ENCODE measurements around the gene C1QTNF6. TPM values are rescaled to one million over a fixed set of nuclear protein-coding genes. Genes with fewer than 3 reads are reported as not detected.
A peak's percentile ranks its signal among the peaks of the same experiment; 100 is the strongest.

The C1QTNF6 gene
- polyA plus RNA-seq, 1 donor (not counting 4 experiments of a cell fraction or from before 2014, with no cell fraction given): 17.1 TPM

DNA sequence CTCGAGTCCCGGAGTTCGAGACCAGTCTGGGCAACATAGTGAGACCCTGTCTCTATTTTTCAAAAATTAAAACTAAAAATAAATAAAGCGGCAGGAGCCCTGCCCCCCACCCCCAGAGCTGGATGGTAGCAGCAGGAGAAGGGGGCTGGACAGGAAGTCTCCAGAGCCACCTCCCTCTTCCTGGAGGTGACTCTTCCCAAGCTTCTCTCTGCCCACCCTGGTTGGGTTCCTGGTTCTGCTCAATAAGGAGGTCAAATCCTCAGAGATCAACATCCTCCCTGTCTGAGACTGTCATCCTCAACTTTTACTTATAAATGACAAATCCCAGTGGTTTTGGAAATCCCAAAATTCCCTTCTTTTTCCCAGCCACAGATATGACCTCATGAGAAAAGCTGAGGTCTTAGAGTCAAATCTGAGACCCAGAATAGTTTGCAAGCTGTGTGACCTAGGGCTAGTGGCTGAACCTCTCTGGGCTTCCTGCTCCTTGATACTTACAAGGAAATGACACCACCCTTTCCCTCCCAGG is 987 bp downstream of the C1QTNF6 start:
- peak overlapping the region; percentile 61 to 86 (median 81) for H3K4me3 ChIP-seq (ENCODE audit: control insufficient read depth in 2 of 3, extremely low read depth in 1 of 3, insufficient read depth in 2 of 3, low read depth in 1 of 3, low read length in 3 of 3)
- DNase-seq (ENCODE audit: low read depth, low spot score) (no peak), FAIRE-seq (peak; percentile 88)
- peak overlapping the region; percentile 88 for H3K9ac ChIP-seq (ENCODE audit: control insufficient read depth, extremely low read depth, insufficient read depth, low read length)
- H4K20me1 ChIP-seq (ENCODE audit: control insufficient read depth, extremely low read depth, insufficient read depth, low read length): no peaks in the 10 kb centered on the region
- H3K79me2 ChIP-seq (ENCODE audit: control insufficient read depth, insufficient read depth, low read length): peaks cover 11% of the 10 kb centered on the region
- peaks cover 43% of the 10 kb centered on the region for H3K4me1 ChIP-seq (ENCODE audit: control insufficient read depth, extremely low read depth, insufficient read depth, low read length)
- no peaks in the 10 kb centered on the region for H3K9me1 ChIP-seq (ENCODE audit: control insufficient read depth, extremely low read depth, insufficient read depth, low read length)
- no peaks in the 10 kb centered on the region for H3K27me3 ChIP-seq (ENCODE audit: control insufficient read depth, extremely low read depth, insufficient read depth, low read length)
- peak overlapping the region; percentile 97 for H3K27ac ChIP-seq (ENCODE audit: control insufficient read depth, insufficient read depth, low read length)
- no peaks in the 10 kb centered on the region for H3K9me3 ChIP-seq (ENCODE audit: control insufficient read depth, low read depth, low read length)
- dilution Hi-C loops (cut with MboI; ENCODE audit: extremely low pct_ligation_motif_present, low sequenced_read_pairs): no loop called here
- H2AFZ ChIP-seq (ENCODE audit: control insufficient read depth, low read length): no peak overlapping the region
- peaks cover 8 to 21% of the 10 kb centered on the region in 2 experiments for H3K36me3 ChIP-seq (ENCODE audit: control insufficient read depth in 2 of 2, extremely low read depth in 1 of 2, insufficient read depth in 2 of 2, low read length in 2 of 2)
- peak overlapping the region; percentile 100 for H3K4me2 ChIP-seq (ENCODE audit: control insufficient read depth, extremely low read depth, insufficient read depth, low read depth, low read length)
- TF ChIP-seq, protein P1, sequence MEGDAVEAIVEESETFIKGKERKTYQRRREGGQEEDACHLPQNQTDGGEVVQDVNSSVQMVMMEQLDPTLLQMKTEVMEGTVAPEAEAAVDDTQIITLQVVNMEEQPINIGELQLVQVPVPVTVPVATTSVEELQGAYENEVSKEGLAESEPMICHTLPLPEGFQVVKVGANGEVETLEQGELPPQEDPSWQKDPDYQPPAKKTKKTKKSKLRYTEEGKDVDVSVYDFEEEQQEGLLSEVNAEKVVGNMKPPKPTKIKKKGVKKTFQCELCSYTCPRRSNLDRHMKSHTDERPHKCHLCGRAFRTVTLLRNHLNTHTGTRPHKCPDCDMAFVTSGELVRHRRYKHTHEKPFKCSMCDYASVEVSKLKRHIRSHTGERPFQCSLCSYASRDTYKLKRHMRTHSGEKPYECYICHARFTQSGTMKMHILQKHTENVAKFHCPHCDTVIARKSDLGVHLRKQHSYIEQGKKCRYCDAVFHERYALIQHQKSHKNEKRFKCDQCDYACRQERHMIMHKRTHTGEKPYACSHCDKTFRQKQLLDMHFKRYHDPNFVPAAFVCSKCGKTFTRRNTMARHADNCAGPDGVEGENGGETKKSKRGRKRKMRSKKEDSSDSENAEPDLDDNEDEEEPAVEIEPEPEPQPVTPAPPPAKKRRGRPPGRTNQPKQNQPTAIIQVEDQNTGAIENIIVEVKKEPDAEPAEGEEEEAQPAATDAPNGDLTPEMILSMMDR (optimal IDR thresholded peaks at IDR 0.05 in 1 of 3, IDR thresholded peaks at IDR 0.05 in 1 of 3, conservative IDR thresholded peaks at IDR 0.05 in 1 of 3; ENCODE audit: extremely low read depth in 1 of 3, insufficient read depth in 2 of 3, low read length in 3 of 3): no peak
- TF ChIP-seq EZH2 (IDR thresholded peaks at IDR 0.05; ENCODE audit: low read length): no peak

DNA sequence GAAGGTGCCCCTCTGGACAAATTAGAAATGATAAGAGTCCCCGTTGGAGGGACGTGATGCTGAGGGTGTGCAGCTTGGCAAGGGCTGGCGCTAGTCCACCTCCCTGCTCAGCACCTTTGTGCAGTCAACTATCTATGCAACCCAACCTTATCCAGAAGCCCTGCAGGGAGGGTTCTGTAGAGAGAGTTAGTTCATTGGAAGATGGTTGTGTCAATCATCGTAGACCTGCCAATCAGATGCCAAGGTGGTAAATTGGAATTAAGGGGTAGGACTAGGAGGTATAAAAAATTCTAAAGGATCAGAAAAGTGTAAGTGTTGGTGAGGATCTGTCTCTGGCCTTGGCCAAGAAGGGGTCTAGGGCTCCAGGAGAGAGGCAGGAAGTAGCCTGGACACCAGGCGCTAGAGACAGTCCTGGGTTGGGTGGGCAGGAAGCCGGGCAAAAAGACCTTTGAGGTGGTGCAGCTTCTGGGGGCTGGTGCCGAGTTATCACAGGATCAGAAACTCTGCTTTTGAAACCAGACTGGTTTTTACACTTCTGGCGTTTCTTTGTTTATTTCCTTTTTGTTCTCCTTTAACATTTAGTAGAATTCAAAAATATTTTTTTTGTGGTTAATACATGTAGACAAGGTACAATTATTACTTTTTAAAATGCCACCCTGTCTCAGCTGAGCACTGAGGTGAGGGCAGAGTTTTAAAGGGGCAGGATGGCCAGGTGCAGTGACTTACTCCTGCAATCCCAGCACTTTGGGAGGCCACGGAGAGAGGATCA is 1.6 kb downstream of the C1QTNF6 start:
- H3K27me3 ChIP-seq (ENCODE audit: control insufficient read depth, extremely low read depth, insufficient read depth, low read length): no peaks in the 10 kb centered on the region
- no peaks in the 10 kb centered on the region for H3K9me3 ChIP-seq (ENCODE audit: control insufficient read depth, low read depth, low read length)
- no peaks in the 10 kb centered on the region for H3K9me1 ChIP-seq (ENCODE audit: control insufficient read depth, extremely low read depth, insufficient read depth, low read length)
- dilution Hi-C loops (cut with MboI; ENCODE audit: extremely low pct_ligation_motif_present, low sequenced_read_pairs): no loop called here
- no peak overlapping the region for H2AFZ ChIP-seq (ENCODE audit: control insufficient read depth, low read length)
- peak overlapping the region; percentile 88 for H3K9ac ChIP-seq (ENCODE audit: control insufficient read depth, extremely low read depth, insufficient read depth, low read length)
- no peaks in the 10 kb centered on the region for H4K20me1 ChIP-seq (ENCODE audit: control insufficient read depth, extremely low read depth, insufficient read depth, low read length)
- peak overlapping the region; percentile 97 for H3K27ac ChIP-seq (ENCODE audit: control insufficient read depth, insufficient read depth, low read length)
- peak overlapping the region; percentile 61 to 86 (median 81) for H3K4me3 ChIP-seq (ENCODE audit: control insufficient read depth in 2 of 3, extremely low read depth in 1 of 3, insufficient read depth in 2 of 3, low read depth in 1 of 3, low read length in 3 of 3)
- peak overlapping the region; percentile 100 for H3K4me2 ChIP-seq (ENCODE audit: control insufficient read depth, extremely low read depth, insufficient read depth, low read depth, low read length)
- FAIRE-seq (peak; percentile 77), DNase-seq (ENCODE audit: low read depth, low spot score) (no peak)
- peaks cover 43% of the 10 kb centered on the region for H3K4me1 ChIP-seq (ENCODE audit: control insufficient read depth, extremely low read depth, insufficient read depth, low read length)
- H3K36me3 ChIP-seq (ENCODE audit: control insufficient read depth in 2 of 2, extremely low read depth in 1 of 2, insufficient read depth in 2 of 2, low read length in 2 of 2): peaks cover 10 to 21% of the 10 kb centered on the region in 2 experiments
- TF ChIP-seq EZH2 (IDR thresholded peaks at IDR 0.05; ENCODE audit: low read length): no peak
- TF ChIP-seq, protein P1 (optimal IDR thresholded peaks at IDR 0.05 in 1 of 3, IDR thresholded peaks at IDR 0.05 in 1 of 3, conservative IDR thresholded peaks at IDR 0.05 in 1 of 3; ENCODE audit: extremely low read depth in 1 of 3, insufficient read depth in 2 of 3, low read length in 3 of 3): no peak
- H3K79me2 ChIP-seq (ENCODE audit: control insufficient read depth, insufficient read depth, low read length): peaks cover 11% of the 10 kb centered on the region

All from keratinocyte (primary cell).